Left lung (tissue), 10 donors: ENCODE results near the gene TNNC2. TPM values are rescaled to one million over a fixed set of nuclear protein-coding genes. Genes with fewer than 3 reads are reported as not detected.
"Not testable (repeated sequence)": the region's sequence is repeated elsewhere in the genome, so short reads cannot be mapped to it uniquely, and the experiment has no call there.

Experiments
- ATAC-seq: fragments of 200-7000 bp; cut with Tn5 transposase; one replicate; pipeline ENCODE4 v1.9.1; 2020; ENCODE audit warnings: moderate library complexity
- DNase-seq, 4 donors: peaks; one replicate each; pipeline ENCODE4 v3.0.0-alpha.2; 2013 to 2020
- H3K27ac ChIP-seq, 2 donors: fragments of 200-600 bp; sonication (generic) in 1 of 2; one replicate each; pipeline versions ENCODE4 v1.5.0 to v1.8.0; 2020 to 2021
- H3K27me3 ChIP-seq, 2 donors: fragments of 200-600 bp; sonication (generic) in 1 of 2; one replicate each; pipeline versions ENCODE4 v1.5.0 to v1.8.0; 2020 to 2021
- H3K36me3 ChIP-seq, 2 donors: fragments of 200-600 bp; sonication (generic) in 1 of 2; one replicate each; pipeline versions ENCODE4 v1.5.0 to v1.8.0; 2020 to 2021
- H3K4me1 ChIP-seq, 2 donors: fragments of 200-600 bp; one replicate each; pipeline ENCODE4 v1.8.0; 2021
- H3K4me3 ChIP-seq, 2 donors: fragments of 200-600 bp; sonication (generic) in 1 of 2; one replicate each; pipeline versions ENCODE4 v1.5.0 to v1.8.0; 2020 to 2021; ENCODE audit warnings: mild to moderate bottlenecking in 1 of 2
- H3K9me3 ChIP-seq, 2 donors: fragments of 200-600 bp; sonication (generic) in 1 of 2; one replicate each; pipeline versions ENCODE4 v1.5.0 to v1.8.0; 2020 to 2021
- CTCF ChIP-seq, 2 donors: fragments of 200-600 bp; sonication (generic) in 1 of 2; IDR thresholded peaks; one replicate each; pipeline versions ENCODE4 v1.5.0 to v1.8.0; 2021; ENCODE audit warnings: antibody characterized with exemption in 2 of 2
- intact Hi-C, 2 donors: fragments of 100-400 bp; cut with DNase I; formaldehyde crosslinking; loops; one replicate each; pipeline versions ENCODE4 v1.11.2 to v1.14.2; 2022
- polyA plus RNA-seq, 6 donors: library from polyadenylated mRNA; unstranded; fragments of 120-200 nt; gene quantifications; one replicate each; pipeline ENCODE4 v1.2.1, GENCODE V29; 2013; ENCODE audit not compliant: insufficient read length in 6 of 6
- total RNA-seq, 2 donors: library from RNA; stranded (reverse); fragmentation: NEBNext Ultra II Directional; extraction: Animal tissue kit (Norgen Biotek cat#: 25700); gene quantifications; one replicate each; pipeline ENCODE4 v1.2.1, GENCODE V29; 2021
- donor health status: DM: no; HTN: yes; CAD: no.
- donor health status: DM: no; HTN: no; CAD: no.

Gene TNNC2
- total and polyA plus RNA-seq, 8 donors, result 0.21 to 1.2 (median 0.43) TPM

GRCh38 chr20:45812157-45813005 is 14.7 kb downstream of the TNNC2 start, which contains the start of gene UBE2C:
TSS of gene UBE2C (plus strand) at chr20:45812644. CDS start at chr20:45812696, 52 bp downstream.
- intact Hi-C loops, result no loop called here
- DNase-seq, result peak; percentile 93 to 99 (median 97)
- H3K4me3 ChIP-seq, result peak within 1 kb of the TSS; percentile 47 to 75
- peaks cover 2 to 18% of the 10 kb centered on the region in 2 donors for H3K4me1 ChIP-seq
- H3K9me3 ChIP-seq, result no peaks in the 10 kb centered on the region
- peak; percentile 99 for ATAC-seq
- H3K27me3 ChIP-seq, result no peaks in the 10 kb centered on the region
- peaks cover 0 to 51% of the 10 kb centered on the region in 2 donors for H3K36me3 ChIP-seq
- H3K27ac ChIP-seq, result no peak within 1 kb of the TSS
- TF ChIP-seq CTCF (IDR thresholded peaks at IDR 0.05), result no peak

- TF ChIP-seq CTCF (IDR thresholded peaks at IDR 0.05), result no peak
- Histone ChIP-seq H3K27ac (no peak overlapping the region), H3K4me1 (peaks cover 0 to 16% of the 10 kb centered on the region in 2 donors), H3K9me3 (no peaks in the 10 kb centered on the region), H3K36me3 (peaks cover 0 to 64% of the 10 kb centered on the region in 2 donors), H3K4me3 (no peak overlapping the region), H3K27me3 (no peaks in the 10 kb centered on the region)
- no peak for DNase-seq
- no peak for ATAC-seq
- intact Hi-C loops, result no loop called here
Observed at GRCh38 chr20:45810191-45810970, 16.7 kb downstream of the TNNC2 start.

- no peak for TF ChIP-seq CTCF (IDR thresholded peaks at IDR 0.05)
- no peak for DNase-seq
- H3K27me3 ChIP-seq, result no peaks in the 10 kb centered on the region
- H3K4me3 ChIP-seq, result no peak overlapping the region
- peaks cover 0 to 69% of the 10 kb centered on the region in 2 donors for H3K36me3 ChIP-seq
- peaks cover 0 to 13% of the 10 kb centered on the region in 2 donors for H3K4me1 ChIP-seq
- no peak overlapping the region for H3K27ac ChIP-seq
- no peaks in the 10 kb centered on the region for H3K9me3 ChIP-seq
- ATAC-seq, result no peak
- intact Hi-C loops, result no loop called here
Observed at GRCh38 chr20:45801851-45802250, 25.3 kb downstream of the TNNC2 start.

GRCh38 chr20:45798935-45799642 is 28.0 kb downstream of the TNNC2 start:
- no peak overlapping the region for H3K4me3 ChIP-seq
- intact Hi-C loops, result no loop called here
- peak overlapping the region in 1 of 2 donors; percentile 51 for H3K27ac ChIP-seq
- H3K4me1 ChIP-seq, result peaks cover 0 to 13% of the 10 kb centered on the region in 2 donors
- H3K27me3 ChIP-seq, result no peaks in the 10 kb centered on the region
- H3K36me3 ChIP-seq, result peaks cover 0 to 69% of the 10 kb centered on the region in 2 donors
- ATAC-seq (peak; percentile 98), DNase-seq (peak in 1 of 4 donors; percentile 47)
- TF ChIP-seq CTCF (IDR thresholded peaks at IDR 0.05), result peak; percentile 62 to 64
- no peaks in the 10 kb centered on the region for H3K9me3 ChIP-seq

GRCh38 chr20:45797955-45798354 is 29.2 kb downstream of the TNNC2 start:
- H3K4me3 ChIP-seq, intact Hi-C loops, H3K9me3 ChIP-seq, DNase-seq, H3K27ac ChIP-seq, ATAC-seq, H3K27me3 ChIP-seq: not testable (repeated sequence)
- H3K36me3 ChIP-seq, result peaks cover 0 to 65% of the 10 kb centered on the region in 2 donors
- peaks cover 2 to 24% of the 10 kb centered on the region in 2 donors for H3K4me1 ChIP-seq

GRCh38 chr20:45797510-45797909 is 29.6 kb downstream of the TNNC2 start:
- H3K27ac ChIP-seq, H3K27me3 ChIP-seq, DNase-seq, H3K4me3 ChIP-seq, ATAC-seq, H3K9me3 ChIP-seq, intact Hi-C loops: not testable (repeated sequence)
- Histone ChIP-seq H3K36me3 (peaks cover 0 to 60% of the 10 kb centered on the region in 2 donors), H3K4me1 (peaks cover 7 to 28% of the 10 kb centered on the region in 2 donors)
